ENCODE results near the gene CDK14.

The CDK14 gene

GRCh38 chr7:91021956-91022355, 425.8 kb downstream of the CDK14 start:
- no peak for TF ChIP-seq CTCF (IDR thresholded peaks at IDR 0.05; ENCODE audit: low read depth, low read length, missing control alignments)
- DNase-seq (ENCODE audit: extremely low read depth, low read depth): no peak
- H3K4me3 ChIP-seq (replicated peaks; ENCODE audit: low read depth, low read length): no peak overlapping the region

GRCh38 chr7:91025906-91026390, 429.8 kb downstream of the CDK14 start:
- no peak for DNase-seq (ENCODE audit: extremely low read depth, low read depth)
- H3K4me3 ChIP-seq (replicated peaks; ENCODE audit: low read depth, low read length): no peak overlapping the region
- no peak for TF ChIP-seq CTCF (IDR thresholded peaks at IDR 0.05; ENCODE audit: low read depth, low read length, missing control alignments)

- no peak for DNase-seq (ENCODE audit: extremely low read depth, low read depth)
- H3K4me3 ChIP-seq (replicated peaks; ENCODE audit: low read depth, low read length): no peak overlapping the region
- no peak for TF ChIP-seq CTCF (IDR thresholded peaks at IDR 0.05; ENCODE audit: low read depth, low read length, missing control alignments)
Observed at GRCh38 chr7:91029688-91030087, 433.6 kb downstream of the CDK14 start.

- TF ChIP-seq CTCF (IDR thresholded peaks at IDR 0.05; ENCODE audit: low read depth, low read length, missing control alignments): no peak
- H3K4me3 ChIP-seq (replicated peaks; ENCODE audit: low read depth, low read length): no peak overlapping the region
- DNase-seq (ENCODE audit: extremely low read depth, low read depth): no peak
Observed at GRCh38 chr7:91030680-91031380, 434.7 kb downstream of the CDK14 start.

GRCh38 chr7:91031757-91032156, 435.6 kb downstream of the CDK14 start:
- no peak for TF ChIP-seq CTCF (IDR thresholded peaks at IDR 0.05; ENCODE audit: low read depth, low read length, missing control alignments)
- DNase-seq (ENCODE audit: extremely low read depth, low read depth): no peak
- no peak overlapping the region for H3K4me3 ChIP-seq (replicated peaks; ENCODE audit: low read depth, low read length)

GRCh38 chr7:91033574-91033973, 437.5 kb downstream of the CDK14 start:
- DNase-seq (ENCODE audit: extremely low read depth, low read depth): no peak
- TF ChIP-seq CTCF (IDR thresholded peaks at IDR 0.05; ENCODE audit: low read depth, low read length, missing control alignments): no peak
- H3K4me3 ChIP-seq (replicated peaks; ENCODE audit: low read depth, low read length): no peak overlapping the region
